Caco-2 (cell line): Measurements from ENCODE around the gene NR6A1. TPM values are rescaled to one million over a fixed set of nuclear protein-coding genes. Genes with fewer than 3 reads are reported as not detected.

Experiments used
- BruUV-seq: library from RNA; stranded (reverse); fragments of 400-500 nt; replicated peaks from 2 replicates; lab custom pipeline; 2021; lab: Mats Ljungman, UMichigan
- CTCF ChIA-PET: fragments of 300-600 bp; sonication (Branson Sonifier 250); formaldehyde crosslinking; loops from one replicate; lab custom pipeline; 2022; ENCODE audit warnings: antibody characterized with exemption; lab: Charles Lee
- POLR2A ChIA-PET: fragments of 300-600 bp; sonication (Branson Sonifier 250); formaldehyde crosslinking; loops from one replicate; lab custom pipeline; 2022; ENCODE audit warnings: antibody characterized with exemption; lab: Charles Lee
- DNase-seq, 2 experiments: peaks; one replicate each; pipeline versions ENCODE4 v3.0.0 to v3.0.0-alpha.2; 2020 to 2022
- H3K27me3 ChIP-seq: replicated peaks from 2 replicates; pipeline ENCODE4 v1.6.0; 2011; ENCODE audit warnings: low read length; ENCODE audit not compliant: control insufficient read depth, insufficient read depth
- H3K36me3 ChIP-seq: 2 replicates; pipeline ENCODE4 v1.5.1; 2011; ENCODE audit warnings: low read length; ENCODE audit not compliant: control insufficient read depth, insufficient read depth
- H3K4me1 ChIP-seq: fragments of 250-450 bp; sonication (Bioruptor Pico); 2 replicates; pipeline ENCODE4 v1.5.1; 2020; ENCODE audit warnings: mild to moderate bottlenecking
- H3K4me3 ChIP-seq: 2 replicates; pipeline ENCODE4 v1.5.1; 2011; ENCODE audit warnings: low read depth, mild to moderate bottlenecking, control low read depth, low read length
- H3K9me3 ChIP-seq: fragments of 250-450 bp; sonication (Bioruptor Pico); 2 replicates; pipeline ENCODE4 v1.5.1; 2020; ENCODE audit warnings: mild to moderate bottlenecking, moderate library complexity
- H3K27ac Mint-ChIP-seq: one replicate; pipeline ENCODE4 v1.8.0; 2022; ENCODE audit warnings: mixed read lengths; ENCODE audit not compliant: unreplicated experiment
- H3K27me3 Mint-ChIP-seq: one replicate; pipeline ENCODE4 v1.8.0; 2022; ENCODE audit warnings: mixed read lengths; ENCODE audit not compliant: insufficient read depth, unreplicated experiment
- H3K36me3 Mint-ChIP-seq: one replicate; pipeline ENCODE4 v1.8.0; 2022; ENCODE audit warnings: mild to moderate bottlenecking, mixed read lengths; ENCODE audit not compliant: insufficient read depth, unreplicated experiment
- H3K4me1 Mint-ChIP-seq: one replicate; pipeline ENCODE4 v1.8.0; 2022; ENCODE audit warnings: low read depth, mixed read lengths; ENCODE audit not compliant: unreplicated experiment
- H3K4me3 Mint-ChIP-seq: one replicate; pipeline ENCODE4 v1.8.0; 2022; ENCODE audit warnings: mild to moderate bottlenecking, moderate library complexity, mixed read lengths; ENCODE audit not compliant: unreplicated experiment
- H3K9me3 Mint-ChIP-seq: one replicate; pipeline ENCODE4 v1.8.0; 2022; ENCODE audit warnings: mixed read lengths; ENCODE audit not compliant: unreplicated experiment
- CTCF ChIP-seq, 2 experiments: fragments of 200-600 bp in 1 of 2; IDR thresholded peaks; 1 replicate in 1 of 2; 2 replicates in 1 of 2; pipeline versions ENCODE4 v1.5.1 to v1.8.0; 2011 to 2022; ENCODE audit warnings: antibody characterized with exemption in 1 of 2, control low read depth in 1 of 2, inconsistent platforms in 1 of 2, low read depth in 1 of 2, low read length in 1 of 2, mild to moderate bottlenecking in 1 of 2, moderate library complexity in 1 of 2; ENCODE audit not compliant: insufficient read depth in 1 of 2, severe bottlenecking in 1 of 2, unreplicated experiment in 1 of 2
- intact Hi-C: fragments of 100-400 bp; cut with micrococcal nuclease; formaldehyde crosslinking; loops from one replicate; pipeline ENCODE4 v1.10.0; 2022; ENCODE audit not compliant: unreplicated experiment
- total RNA-seq: library from RNA; stranded (reverse); gene quantifications from 2 replicates; pipeline ENCODE4 v1.2.3, GENCODE V29; 2022

The NR6A1 gene
- total RNA-seq, 1 experiment from 2014 or later = 33.6 TPM

GRCh38 chr9:124782661-124783574 lies 11.8 kb upstream of the NR6A1 start:
- POLR2A ChIA-PET = no interaction called here
- Mint-ChIP-seq H3K36me3 (no peaks in the 10 kb centered on the region), H3K27me3 (no peaks in the 10 kb centered on the region), H3K9me3 (no peaks in the 10 kb centered on the region), H3K4me3 (no peak overlapping the region), H3K4me1 (peaks cover 6% of the 10 kb centered on the region), H3K27ac (no peak overlapping the region)
- H3K27me3 ChIP-seq = no peaks in the 10 kb centered on the region; the same call in 1 of the 2 replicates
- H3K4me3 ChIP-seq = no peak overlapping the region
- no peak for TF ChIP-seq CTCF (IDR thresholded peaks at IDR 0.05; ENCODE audit: insufficient read depth in 1 of 2, low read depth in 1 of 2, low read length in 1 of 2, severe bottlenecking in 1 of 2, unreplicated experiment in 1 of 2)
- no peaks in the 10 kb centered on the region for H3K36me3 ChIP-seq
- no TSS peak for BruUV-seq
- CTCF ChIA-PET = no interaction called here
- no peaks in the 10 kb centered on the region for H3K9me3 ChIP-seq
- intact Hi-C loops = no loop called here
- no peaks in the 10 kb centered on the region; the same call in 1 of the 2 replicates for H3K4me1 ChIP-seq
- DNase-seq = peak in 1 of 2 experiments; percentile 35

DNA sequence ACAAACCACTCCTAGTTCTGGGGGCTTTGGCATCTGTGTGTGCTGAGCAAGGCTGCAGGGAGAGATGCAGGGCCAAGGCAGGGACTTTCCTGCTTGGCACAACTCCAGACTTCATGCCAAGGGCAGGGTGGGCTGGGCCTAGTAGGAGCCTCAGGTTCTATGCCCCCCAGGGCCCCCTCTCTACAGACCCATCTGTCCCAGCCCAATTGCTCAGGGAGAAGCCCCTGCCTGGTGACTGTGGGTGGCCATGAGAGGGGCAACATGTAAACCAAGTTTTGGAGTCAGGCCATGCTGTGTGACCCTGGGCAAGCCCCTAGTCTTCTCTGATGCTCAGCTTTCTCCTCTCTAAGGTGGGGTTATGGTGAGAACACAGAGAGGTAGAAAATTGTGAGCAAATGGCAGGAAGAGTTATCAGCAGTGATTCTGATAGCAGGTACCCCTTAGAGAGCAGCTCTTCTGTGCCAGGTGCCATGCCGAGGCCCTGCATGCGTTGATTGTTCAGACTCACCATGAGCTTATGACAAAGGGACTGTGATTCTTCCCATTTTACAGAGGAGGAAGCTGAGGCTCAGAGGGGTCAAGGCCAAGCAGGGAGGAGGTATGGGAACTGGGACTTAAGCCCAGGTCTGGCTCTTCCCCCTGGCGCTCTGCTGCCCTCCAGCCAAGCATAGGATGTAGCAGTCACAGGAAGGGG lies 11.0 kb upstream of the NR6A1 start:
- peaks cover 6% of the 10 kb centered on the region for H3K4me1 Mint-ChIP-seq
- no peaks in the 10 kb centered on the region for H3K27me3 Mint-ChIP-seq
- H3K36me3 Mint-ChIP-seq = no peaks in the 10 kb centered on the region
- no peak overlapping the region for H3K4me3 Mint-ChIP-seq
- TF ChIP-seq CTCF (IDR thresholded peaks at IDR 0.05; ENCODE audit: insufficient read depth in 1 of 2, low read depth in 1 of 2, low read length in 1 of 2, severe bottlenecking in 1 of 2, unreplicated experiment in 1 of 2) = no peak
- peak in 1 of 2 experiments; percentile 17 for DNase-seq
- no peaks in the 10 kb centered on the region for H3K9me3 ChIP-seq
- intact Hi-C loops = no loop called here
- no peak overlapping the region for H3K4me3 ChIP-seq
- no peak overlapping the region for H3K27ac Mint-ChIP-seq
- no peaks in the 10 kb centered on the region; the same call in 1 of the 2 replicates for H3K27me3 ChIP-seq
- POLR2A ChIA-PET = no interaction called here
- BruUV-seq = no TSS peak
- CTCF ChIA-PET = interaction anchor here (0.6 to 0.7 kb wide), 2 partner anchors 10 to 71 kb away, joined by 3 to 4 read pairs; partner anchors contain the start of gene WDR38
- no peaks in the 10 kb centered on the region for H3K36me3 ChIP-seq
- no peaks in the 10 kb centered on the region; the same call in 1 of the 2 replicates for H3K4me1 ChIP-seq
- no peaks in the 10 kb centered on the region for H3K9me3 Mint-ChIP-seq

DNA sequence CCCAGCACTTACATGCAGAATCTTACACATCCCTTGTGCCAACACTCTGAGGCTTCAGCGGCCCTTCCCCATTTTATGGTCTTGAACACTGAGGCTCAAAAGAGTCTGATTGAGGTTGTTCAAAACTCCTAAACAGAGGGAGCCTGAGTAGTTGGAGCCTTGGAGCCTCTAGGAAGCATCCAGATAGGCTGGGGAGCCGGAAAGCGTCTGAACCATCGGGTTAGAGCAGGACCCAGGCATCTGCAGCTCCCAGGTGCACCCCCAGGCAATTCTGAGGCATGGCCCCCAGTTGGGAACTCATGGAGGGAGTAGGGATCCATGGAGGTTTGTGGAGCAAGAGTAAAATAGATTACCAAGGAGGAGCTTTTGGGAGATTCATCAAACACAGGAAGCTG lies 9.6 kb upstream of the NR6A1 start:
- ChIA-PET POLR2A (no interaction called here), CTCF (no interaction called here)
- peaks cover 6% of the 10 kb centered on the region for H3K4me1 Mint-ChIP-seq
- H3K27me3 Mint-ChIP-seq = no peaks in the 10 kb centered on the region
- Histone ChIP-seq H3K36me3 (no peaks in the 10 kb centered on the region), H3K4me3 (no peak overlapping the region), H3K4me1 (no peaks in the 10 kb centered on the region; the same call in 1 of the 2 replicates), H3K9me3 (no peaks in the 10 kb centered on the region), H3K27me3 (peaks cover 1% of the 10 kb centered on the region)
- no peaks in the 10 kb centered on the region for H3K36me3 Mint-ChIP-seq
- intact Hi-C loops = no loop called here
- H3K9me3 Mint-ChIP-seq = no peaks in the 10 kb centered on the region
- BruUV-seq = no TSS peak
- H3K4me3 Mint-ChIP-seq = no peak overlapping the region
- peak in 1 of 2 experiments; percentile 12 for DNase-seq
- no peak overlapping the region for H3K27ac Mint-ChIP-seq
- no peak for TF ChIP-seq CTCF (IDR thresholded peaks at IDR 0.05; ENCODE audit: insufficient read depth in 1 of 2, low read depth in 1 of 2, low read length in 1 of 2, severe bottlenecking in 1 of 2, unreplicated experiment in 1 of 2)
